GM12878 (cell line): ENCODE results near the gene ADAMTSL1. TPM values are rescaled to one million over a fixed set of nuclear protein-coding genes. Genes with fewer than 3 reads are reported as not detected.

ENCODE experiments used
- ATAC-seq: fragments of 200-7000 bp; cut with Tn5 transposase; 3 replicates; pipeline ENCODE4 v1.9.1; 2020; ENCODE audit warnings: mild to moderate bottlenecking, moderate library complexity
- BruUV-seq: library from RNA; stranded (reverse); fragments of 400-500 nt; replicated peaks from 2 replicates; lab custom pipeline; 2021; lab: Mats Ljungman, UMichigan
- CTCF ChIA-PET: fragments of 300-600 bp; sonication (Branson Sonifier 250); formaldehyde crosslinking; extraction: SDS; loops from one replicate; lab custom pipeline; 2021; ENCODE audit warnings: inconsistent platforms; lab: Yijun Ruan, JAX
- POLR2A ChIA-PET: fragments of 350-600 bp; formaldehyde crosslinking; extraction: SDS; loops from one replicate; lab custom pipeline; 2021; ENCODE audit warnings: inconsistent platforms; lab: Charles Lee
- RAD21 ChIA-PET: fragments of 300-600 bp; sonication (Branson Sonifier 250); formaldehyde crosslinking; loops from one replicate; lab custom pipeline; 2023; ENCODE audit warnings: antibody characterized with exemption; ENCODE audit not compliant: unreplicated experiment; lab: Charles Lee
- SMC1A ChIA-PET: fragments of 300-600 bp; sonication (Branson Sonifier 250); formaldehyde crosslinking; loops from one replicate; lab custom pipeline; 2023; ENCODE audit not compliant: unreplicated experiment, uncharacterized antibody; lab: Charles Lee
- DNase-seq: peaks from one replicate; pipeline ENCODE4 v3.0.0-alpha.2; 2011; ENCODE audit warnings: low read depth, low spot score
- FAIRE-seq: peaks from 3 replicates; lab custom pipeline; 2011; peaks lifted over from hg19 to GRCh38; lab: Jason Lieb, UNC
- H2AFZ ChIP-seq: 2 replicates; pipeline ENCODE4 v1.6.0; 2011; ENCODE audit warnings: low read depth, low read length, control low read depth; ENCODE audit not compliant: control insufficient read depth
- H3K27ac ChIP-seq: 2 replicates; pipeline ENCODE4 v1.5.1; 2011; ENCODE audit warnings: control low read depth; ENCODE audit not compliant: control insufficient read depth, insufficient read depth
- H3K27me3 ChIP-seq, 2 experiments: replicated peaks in 1 of 2; 2 replicates each; pipeline versions ENCODE4 v1.6.0 to v1.6.1; 2011; ENCODE audit warnings: low read length in 1 of 2; ENCODE audit not compliant: control insufficient read depth in 2 of 2, insufficient read depth in 2 of 2
- H3K36me3 ChIP-seq, 2 experiments: 2 replicates each; pipeline ENCODE4 v1.5.1; 2011; ENCODE audit warnings: low read length in 1 of 2; ENCODE audit not compliant: control insufficient read depth in 2 of 2, insufficient read depth in 2 of 2
- H3K4me1 ChIP-seq: 2 replicates; pipeline ENCODE4 v1.6.1; 2011; ENCODE audit warnings: mild to moderate bottlenecking, low read length, moderate library complexity, mixed read lengths; ENCODE audit not compliant: control insufficient read depth, insufficient read depth
- H3K4me2 ChIP-seq: 2 replicates; pipeline ENCODE4 v1.6.0; 2011; ENCODE audit warnings: control low read depth; ENCODE audit not compliant: control insufficient read depth, insufficient read depth
- H3K4me3 ChIP-seq: fragments of 200-600 bp; sonication (generic); 2 replicates; pipeline ENCODE4 v1.5.1; 2016
- H3K79me2 ChIP-seq: 2 replicates; pipeline ENCODE4 v1.6.0; 2011; ENCODE audit warnings: low read length; ENCODE audit not compliant: control insufficient read depth, insufficient read depth
- H3K9ac ChIP-seq: 2 replicates; pipeline ENCODE4 v1.8.0; 2011; ENCODE audit warnings: low read length, control low read depth, mixed read lengths; ENCODE audit not compliant: control insufficient read depth, insufficient read depth
- H3K9me3 ChIP-seq: replicated peaks from 3 replicates; pipeline ENCODE4 v1.5.1; 2011; ENCODE audit warnings: mild to moderate bottlenecking, low read length; ENCODE audit not compliant: control insufficient read depth, insufficient read depth
- H4K20me1 ChIP-seq: 2 replicates; pipeline ENCODE4 v1.6.0; 2011; ENCODE audit not compliant: control insufficient read depth, insufficient read depth
- EP300 ChIP-seq, 2 experiments: fragments of 150-350 bp in 1 of 2; IDR thresholded peaks; 2 replicates each; pipeline ENCODE4 v1.6.1; 2011 to 2012; ENCODE audit warnings: low read depth in 2 of 2, low read length in 2 of 2, borderline replicate concordance in 1 of 2, improper control_type of control experiment in 1 of 2, inconsistent platforms in 1 of 2; ENCODE audit not compliant: control insufficient read depth in 1 of 2
- MLLT1 ChIP-seq: fragments of 450-650 bp; IDR thresholded peaks from 2 replicates; pipeline ENCODE4 v1.6.1; 2016; ENCODE audit warnings: mild to moderate bottlenecking
- MYB ChIP-seq: fragments of 150-350 bp; IDR thresholded peaks from 2 replicates; pipeline ENCODE4 v1.6.1; 2014; ENCODE audit warnings: mild to moderate bottlenecking, low read depth, low read length, borderline replicate concordance
- SMAD1 ChIP-seq: fragments of 450-650 bp; IDR thresholded peaks from 2 replicates; pipeline ENCODE4 v1.6.1; 2018; ENCODE audit warnings: mild to moderate bottlenecking, low read depth; ENCODE audit not compliant: partially characterized antibody
- SP1 ChIP-seq: IDR thresholded peaks from one replicate; pipeline ENCODE4 v1.6.1; 2011; ENCODE audit warnings: low read depth, low read length
- YBX1 ChIP-seq: fragments of 450-650 bp; IDR thresholded peaks from 2 replicates; pipeline ENCODE4 v1.6.1; 2016; ENCODE audit warnings: antibody characterized with exemption
- ZBED1 ChIP-seq: IDR thresholded peaks from 2 replicates; pipeline ENCODE4 v1.6.1; 2016; ENCODE audit warnings: borderline replicate concordance
- ZNF592 ChIP-seq: fragments of 450-650 bp; IDR thresholded peaks from 2 replicates; pipeline ENCODE4 v1.6.1; 2017; ENCODE audit warnings: mild to moderate bottlenecking, moderate library complexity
- WGBS: methylation state at CpG from one replicate; pipeline ENCODE4 v1.1.6; 2016; ENCODE audit warnings: low lambda C conversion rate; ENCODE audit not compliant: insufficient replicate concordance, insufficient coverage; ENCODE audit errors: missing lambda C conversion rate; 5-methylcytosine and 5-hydroxymethylcytosine counted together
- in situ Hi-C: fragments of 300-500 bp; cut with MboI; formaldehyde crosslinking; loops from 9 replicates; pipeline ENCODE4 v1.14.3; 2018; ENCODE audit warnings: mixed read lengths
- intact Hi-C: fragments of 100-400 bp; cut with micrococcal nuclease; formaldehyde crosslinking; loops from one replicate; pipeline ENCODE4 v1.14.2; 2022; ENCODE audit not compliant: unreplicated experiment
- polyA plus RNA-seq, 11 experiments: library from polyadenylated mRNA; depleted of rRNA in 4 of 11; unstranded in 6 of 11; stranded (reverse) in 5 of 11; fragments of >200 nt; fragmentation: Nextera tagmentation in 4 of 11; fragmentation: Illumina TruSeq in 1 of 11; extraction: Ambion mirVana in 4 of 11; extraction: Trizol in 1 of 11; gene quantifications; 1 replicate in 1 of 11; 2 replicates in 10 of 11; pipeline versions ENCODE4 v1.2.1 to v1.2.3, GENCODE V29; 2011 to 2016; ENCODE audit warnings: inconsistent platforms in 2 of 11, missing spikeins in 2 of 11, low read depth in 1 of 11
- total RNA-seq, 4 experiments: library from RNA; depleted of rRNA in 3 of 4; stranded (reverse); fragments of >200 nt in 3 of 4; fragmentation: Illumina TruSeq in 1 of 4; extraction: Trizol in 1 of 4; gene quantifications; 2 replicates each; pipeline versions ENCODE4 v1.2.1 to v1.2.3, GENCODE V29; 2013 to 2021

The ADAMTSL1 gene
- total and polyA plus RNA-seq, 10 of the 15 experiments (the other 5 are each of a cell fraction or from before 2014, with no cell fraction given): 0.01 to 0.10 (median 0.07) TPM; not detected in 6

GRCh38 chr9:18487611-18488010, 13.7 kb downstream of the ADAMTSL1 start:
- Histone ChIP-seq H3K4me1 (no peaks in the 10 kb centered on the region), H2AFZ (no peak overlapping the region), H3K9ac (no peak overlapping the region), H3K27me3 (no peaks in the 10 kb centered on the region), H3K4me3 (no peak overlapping the region), H4K20me1 (no peaks in the 10 kb centered on the region), H3K36me3 (no peaks in the 10 kb centered on the region), H3K27ac (no peak overlapping the region), H3K9me3 (no peaks in the 10 kb centered on the region), H3K79me2 (no peaks in the 10 kb centered on the region), H3K4me2 (no peak overlapping the region)
- CTCF ChIA-PET: no interaction called here
- FAIRE-seq (no peak), DNase-seq (no peak), ATAC-seq (no peak)
- SMC1A ChIA-PET: no interaction called here
- in situ Hi-C loops: no loop called here
- intact Hi-C loops: no loop called here
- BruUV-seq: no TSS peak
- RAD21 ChIA-PET: no interaction called here
- TF ChIP-seq SP1 (no peak), EP300 (IDR thresholded peaks at IDR 0.05; ENCODE audit: borderline replicate concordance in 1 of 2, control insufficient read depth in 1 of 2, low read depth in 2 of 2, low read length in 2 of 2) (no peak), ZBED1 (no peak), SMAD1 (no peak), MYB (no peak), YBX1 (no peak), MLLT1 (no peak), ZNF592 (no peak)
- WGBS: 37% methylated on average over 7 of the region's 7 CpGs
- POLR2A ChIA-PET: no interaction called here
